Esophagus muscularis mucosa (tissue), 4 donors: ENCODE results near the gene ZNF383.

Experiments used
- CTCF ChIP-seq, 3 experiments: fragments of 200-600 bp in 2 of 3; fragments of 450-650 bp in 1 of 3; sonication (generic) in 2 of 3; IDR thresholded peaks; one replicate each; pipeline ENCODE4 v1.5.1; 2017 to 2019; ENCODE audit warnings: antibody characterized with exemption in 3 of 3, mild to moderate bottlenecking in 2 of 3, moderate library complexity in 1 of 3
- EP300 ChIP-seq: sonication (generic); formaldehyde crosslinking; IDR thresholded peaks from one replicate; pipeline ENCODE4 v1.6.1; 2017; ENCODE audit warnings: antibody characterized with exemption
- POLR2A ChIP-seq: fragments of 450-650 bp; IDR thresholded peaks from one replicate; pipeline ENCODE4 v1.6.1; 2017; ENCODE audit warnings: antibody characterized with exemption, moderate library complexity, mild to moderate bottlenecking, low read depth
- POLR2AphosphoS5 ChIP-seq, 2 donors: sonication (generic); formaldehyde crosslinking; IDR thresholded peaks; one replicate each; pipeline ENCODE4 v1.6.1; 2017; ENCODE audit warnings: antibody characterized with exemption in 2 of 2

GRCh38 chr19:37226248-37226647 lies 8.2 kb downstream of the ZNF383 start:
- TF ChIP-seq CTCF (IDR thresholded peaks at IDR 0.05), result no peak
- no peak for TF ChIP-seq POLR2A
- no peak for TF ChIP-seq EP300
- no peak for TF ChIP-seq POLR2AphosphoS5 (IDR thresholded peaks at IDR 0.05)
